Activated CD4-positive, alpha-beta T cell treated with anti-CD3 and anti-CD28 coated beads, Interleukin-2, Interleukin-4, amounts not matched to agents 100 ng/mL and 50 ng/mL, durations not matched to agents 16 hours and 8 hours (primary cell): ENCODE results near the gene FIGN.

Experiments
- DNase-seq: peaks from one replicate; pipeline ENCODE4 v3.0.0-alpha.2; 2020; ENCODE audit warnings: low spot score

Gene FIGN

GRCh38 chr2:163662141-163662780 is 73.5 kb downstream of the FIGN start:
- no peak for DNase-seq

GRCh38 chr2:163659224-163659623 is 76.6 kb downstream of the FIGN start:
- DNase-seq, result no peak

DNA sequence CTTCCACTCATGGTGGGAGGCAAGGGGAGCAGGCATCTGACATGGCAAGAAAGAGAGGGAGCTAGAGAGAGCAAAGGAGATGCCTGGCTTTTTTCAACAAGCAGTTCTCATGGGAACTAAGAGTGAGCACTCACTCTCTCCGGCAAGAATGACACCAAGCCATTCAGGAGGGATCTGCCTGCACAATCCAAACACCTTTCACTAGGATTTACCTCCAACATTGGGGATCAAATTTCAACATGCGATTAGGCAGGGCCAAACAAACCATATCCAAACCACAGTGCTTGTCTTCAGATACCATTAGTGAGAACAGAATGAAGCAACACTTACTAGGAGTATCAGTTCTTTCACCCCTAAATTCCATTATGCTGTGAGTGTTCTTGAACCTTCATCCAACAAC is 77.3 kb downstream of the FIGN start:
- no peak for DNase-seq

DNA sequence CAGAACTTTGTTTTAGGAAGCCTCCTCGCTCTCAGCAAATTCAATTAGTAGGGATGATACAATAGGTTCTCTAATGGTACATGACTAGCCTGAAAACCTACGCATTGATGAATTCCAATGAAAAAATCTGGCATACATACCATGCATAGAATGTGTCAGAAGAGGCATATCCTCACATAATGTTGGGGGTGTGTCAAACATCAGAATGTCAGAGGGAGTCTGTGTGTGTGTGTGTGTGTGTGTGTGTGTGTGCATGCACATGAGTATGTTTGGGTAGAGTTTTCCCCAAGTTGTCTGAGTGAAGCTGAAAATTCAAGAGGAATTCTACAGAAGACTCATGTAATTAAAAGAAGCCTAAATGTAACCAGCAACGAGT is 78.5 kb downstream of the FIGN start:
- DNase-seq, result no peak

DNA sequence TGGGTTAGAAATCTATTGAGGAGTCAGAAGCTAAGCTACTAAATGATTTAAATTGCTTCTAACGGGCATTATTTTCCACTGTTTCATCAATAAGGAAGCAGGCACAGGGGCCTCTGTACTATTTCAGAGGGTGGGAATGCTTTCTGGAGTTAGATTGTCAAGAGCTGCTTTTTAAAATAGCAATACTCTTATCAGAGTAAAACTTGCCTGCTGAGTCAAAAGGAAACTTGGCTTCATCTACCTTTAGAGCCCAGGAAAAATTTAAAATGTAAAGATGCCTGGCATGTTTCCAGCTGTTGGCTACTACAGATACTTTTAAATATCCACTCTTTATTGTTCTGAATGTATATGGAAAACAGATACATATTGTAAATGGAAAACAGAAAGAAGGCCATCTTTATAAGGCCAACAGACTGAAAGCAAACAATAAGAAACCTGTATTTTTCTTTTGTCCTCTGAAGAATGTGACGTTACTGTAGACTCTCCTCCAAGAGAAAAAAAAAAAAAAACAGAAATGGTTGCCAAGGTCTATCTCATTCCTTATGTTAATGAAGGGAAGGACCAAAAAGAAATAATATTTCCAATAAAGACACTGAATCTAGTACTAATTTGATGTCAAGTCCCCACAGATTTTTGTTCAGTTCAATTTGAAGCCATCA is 79.1 kb downstream of the FIGN start:
- DNase-seq, result no peak

DNA sequence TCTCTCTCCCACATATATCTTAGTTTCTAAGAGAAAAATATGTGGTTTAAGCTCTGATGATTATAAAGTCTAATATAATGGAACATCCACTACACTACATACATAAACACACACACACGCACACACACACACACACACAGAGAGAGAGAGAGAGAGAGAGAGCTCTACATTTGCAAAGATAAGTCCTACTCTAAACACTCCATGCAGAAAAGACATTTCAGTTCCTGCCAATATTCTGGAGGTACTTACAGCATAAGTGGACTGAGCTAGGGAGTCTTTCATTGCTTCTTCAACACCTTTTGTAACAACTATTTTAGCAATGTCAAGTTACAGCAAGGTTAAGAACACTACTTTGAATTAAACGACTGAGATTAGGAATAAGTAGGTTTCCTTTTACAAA is 80.1 kb downstream of the FIGN start:
- no peak for DNase-seq

GRCh38 chr2:163652751-163653150 is 83.1 kb downstream of the FIGN start:
- no peak for DNase-seq

GRCh38 chr2:163649080-163649479 is 86.7 kb downstream of the FIGN start:
- DNase-seq, result no peak

DNA sequence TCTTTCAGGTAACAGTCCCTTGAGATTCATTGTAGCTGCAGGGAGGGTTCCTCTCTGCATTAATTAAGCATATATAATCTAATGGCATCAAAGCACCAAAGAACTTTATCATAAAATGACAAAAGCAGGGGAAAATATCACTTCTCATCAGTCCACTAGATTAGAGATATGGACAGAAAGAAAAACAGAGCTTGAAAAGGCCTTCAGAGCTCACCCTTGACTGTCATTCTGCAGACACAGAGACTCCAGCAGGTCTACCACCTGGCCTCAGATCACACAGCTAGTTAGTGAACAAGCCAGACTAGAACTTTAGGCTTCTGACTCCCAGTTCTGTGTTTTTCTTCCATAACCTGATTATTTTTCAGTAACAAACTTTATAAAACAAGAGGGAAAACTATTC is 88.5 kb downstream of the FIGN start:
- DNase-seq, result no peak

- no peak for DNase-seq
These were observed 89.1 kb downstream of the FIGN start for GRCh38 chr2:163646687-163647086.

GRCh38 chr2:163644238-163644637 is 91.6 kb downstream of the FIGN start:
- DNase-seq, result no peak

GRCh38 chr2:163641986-163642385 is 93.8 kb downstream of the FIGN start:
- DNase-seq, result no peak

DNA sequence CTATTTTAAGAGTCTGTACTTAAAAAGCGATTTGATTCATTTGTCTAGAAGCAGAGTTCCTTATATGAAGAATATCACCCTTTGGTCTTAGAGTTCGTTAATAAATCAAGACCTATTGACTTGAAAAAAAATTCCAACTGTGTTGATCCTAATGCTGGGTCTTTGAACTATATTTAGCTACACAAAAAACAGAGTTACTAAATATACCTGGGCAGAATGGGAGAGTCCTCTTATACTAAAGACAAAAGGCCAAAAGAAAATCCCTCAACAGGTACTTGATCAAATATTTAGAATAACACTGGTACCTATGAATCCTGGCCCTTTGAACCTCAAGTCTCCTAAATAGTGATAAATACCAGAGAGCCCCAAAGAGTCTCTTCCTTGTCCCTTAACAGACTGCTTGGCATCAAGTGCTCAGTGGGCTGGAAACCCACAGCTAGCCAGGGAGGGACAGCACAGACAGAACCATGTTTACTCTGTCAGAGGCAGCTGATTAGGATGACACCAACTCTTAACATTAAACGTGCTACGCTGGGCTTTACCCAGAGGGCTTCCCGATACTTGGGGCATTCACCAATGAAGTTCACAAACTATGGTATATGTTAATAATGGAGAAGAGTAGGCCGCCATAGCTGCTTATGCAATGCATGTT is 95.1 kb downstream of the FIGN start:
- no peak for DNase-seq

- DNase-seq, result no peak
These were observed 97.9 kb downstream of the FIGN start for GRCh38 chr2:163637871-163638270.

- DNase-seq, result no peak
These were observed 102.5 kb downstream of the FIGN start for GRCh38 chr2:163633291-163633690.

DNA sequence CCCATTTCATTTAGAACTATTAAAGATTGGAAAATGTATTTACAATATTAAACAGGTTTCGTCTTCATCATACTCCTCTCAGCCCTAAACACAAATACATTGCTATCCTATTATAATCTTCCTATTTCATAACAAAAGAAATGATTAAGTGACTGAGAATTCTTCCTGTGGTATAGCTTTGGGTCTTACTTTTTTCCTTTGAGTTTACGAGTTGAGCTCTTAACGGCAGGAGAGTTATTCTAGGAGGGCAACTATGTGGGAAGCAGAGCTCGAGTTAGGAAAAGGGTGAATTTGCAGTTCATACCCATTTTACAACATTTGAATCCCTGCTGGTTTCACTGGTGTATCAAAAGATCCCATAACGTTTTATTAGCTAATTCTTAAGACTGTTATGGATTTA is 105.0 kb downstream of the FIGN start:
- no peak for DNase-seq

GRCh38 chr2:163626639-163627109 is 109.1 kb downstream of the FIGN start:
- no peak for DNase-seq

GRCh38 chr2:163626208-163626607 is 109.6 kb downstream of the FIGN start:
- no peak for DNase-seq

DNA sequence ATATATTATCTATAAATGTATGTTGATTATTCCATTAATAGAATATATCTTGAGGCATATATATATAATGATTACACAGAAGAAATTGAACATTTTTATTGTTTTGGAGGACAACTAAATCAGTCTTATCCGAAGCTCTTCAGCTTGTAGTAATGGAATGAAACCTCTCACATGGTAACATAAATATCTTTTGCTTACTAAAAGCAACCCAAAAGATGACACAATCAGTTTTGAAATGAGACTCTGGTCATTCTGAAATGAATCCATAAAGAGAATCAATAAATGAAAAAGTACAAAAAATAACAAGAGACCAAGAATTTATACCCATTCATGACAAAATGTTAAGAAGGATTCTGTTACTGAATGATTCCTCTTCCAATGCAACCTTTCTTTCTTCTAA is 110.2 kb downstream of the FIGN start:
- DNase-seq, result no peak

GRCh38 chr2:163621445-163622004 is 114.3 kb downstream of the FIGN start:
- DNase-seq, result no peak

DNA sequence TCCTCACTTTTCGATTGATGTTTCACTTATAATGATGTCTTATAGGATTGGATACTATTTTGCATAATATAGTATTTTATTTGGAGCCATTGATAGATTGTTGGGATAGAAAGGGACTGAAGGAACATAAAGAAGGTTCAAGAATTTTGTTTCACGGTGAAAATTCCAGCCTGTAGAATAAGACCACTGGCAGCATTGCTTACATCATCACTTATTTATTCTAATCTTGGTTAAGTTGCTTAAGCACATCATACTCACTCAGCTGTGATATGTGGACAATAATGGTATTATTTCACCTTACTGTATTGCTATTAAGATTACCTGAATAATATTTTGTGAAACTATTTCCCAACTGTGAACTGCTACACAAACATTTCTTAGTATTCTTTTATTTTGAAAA is 118.3 kb downstream of the FIGN start:
- no peak for DNase-seq

GRCh38 chr2:163613266-163613731 is 122.5 kb downstream of the FIGN start:
- no peak for DNase-seq

- no peak for DNase-seq
These were observed 123.5 kb downstream of the FIGN start for GRCh38 chr2:163612332-163612731.
